Activated B cell treated with CpG ODN at 0.5 μM for 24 hours (primary cell): ENCODE data around the gene ZNF326. TPM values are rescaled to one million over a fixed set of nuclear protein-coding genes. Genes with fewer than 3 reads are reported as not detected.

ENCODE experiments used
- ATAC-seq: fragments of 200-7000 bp; cut with Tn5 transposase; one replicate; pipeline ENCODE4 v1.10.0; 2021; ENCODE audit warnings: low read depth, mild to moderate bottlenecking, moderate library complexity
- CTCF ChIA-PET: fragments of 350-600 bp; sonication (Branson Sonifier 250); formaldehyde crosslinking; loops from one replicate; lab custom pipeline; 2021; ENCODE audit warnings: antibody characterized with exemption; lab: Charles Lee
- POLR2A ChIA-PET: fragments of 350-600 bp; sonication (Branson Sonifier 250); formaldehyde crosslinking; loops from one replicate; lab custom pipeline; 2021; ENCODE audit warnings: antibody characterized with exemption; lab: Charles Lee
- DNase-seq: peaks from one replicate; pipeline ENCODE4 v3.0.0; 2022
- H3K27ac Mint-ChIP-seq: one replicate; pipeline ENCODE4 v1.8.0; 2020; ENCODE audit warnings: mixed read lengths
- H3K27me3 Mint-ChIP-seq: one replicate; pipeline ENCODE4 v1.8.0; 2021; ENCODE audit warnings: mixed read lengths
- H3K36me3 Mint-ChIP-seq: one replicate; pipeline ENCODE4 v1.8.0; 2021; ENCODE audit warnings: low read depth, mixed read lengths
- H3K4me1 Mint-ChIP-seq: one replicate; pipeline ENCODE4 v1.8.0; 2021; ENCODE audit warnings: mixed read lengths
- H3K4me3 Mint-ChIP-seq: one replicate; pipeline ENCODE4 v1.8.0; 2020; ENCODE audit warnings: mild to moderate bottlenecking, mixed read lengths
- H3K9me3 Mint-ChIP-seq: one replicate; pipeline ENCODE4 v1.8.0; 2020; ENCODE audit warnings: mixed read lengths
- intact Hi-C: fragments of 100-400 bp; cut with micrococcal nuclease; formaldehyde crosslinking; loops from one replicate; pipeline ENCODE4 v1.15.1; 2024
- total RNA-seq: library from RNA; stranded (reverse); gene quantifications from 2 replicates; pipeline ENCODE4 v1.2.3, GENCODE V29; 2022
- TF ChIP-seq, protein P1 (sequence below): fragments of 200-600 bp; IDR thresholded peaks from one replicate; pipeline ENCODE4 v1.8.0; 2022; ENCODE audit warnings: antibody characterized with exemption, mild to moderate bottlenecking

Gene ZNF326
- total RNA-seq, 1 donor from 2014 or later = 30.3 TPM

DNA sequence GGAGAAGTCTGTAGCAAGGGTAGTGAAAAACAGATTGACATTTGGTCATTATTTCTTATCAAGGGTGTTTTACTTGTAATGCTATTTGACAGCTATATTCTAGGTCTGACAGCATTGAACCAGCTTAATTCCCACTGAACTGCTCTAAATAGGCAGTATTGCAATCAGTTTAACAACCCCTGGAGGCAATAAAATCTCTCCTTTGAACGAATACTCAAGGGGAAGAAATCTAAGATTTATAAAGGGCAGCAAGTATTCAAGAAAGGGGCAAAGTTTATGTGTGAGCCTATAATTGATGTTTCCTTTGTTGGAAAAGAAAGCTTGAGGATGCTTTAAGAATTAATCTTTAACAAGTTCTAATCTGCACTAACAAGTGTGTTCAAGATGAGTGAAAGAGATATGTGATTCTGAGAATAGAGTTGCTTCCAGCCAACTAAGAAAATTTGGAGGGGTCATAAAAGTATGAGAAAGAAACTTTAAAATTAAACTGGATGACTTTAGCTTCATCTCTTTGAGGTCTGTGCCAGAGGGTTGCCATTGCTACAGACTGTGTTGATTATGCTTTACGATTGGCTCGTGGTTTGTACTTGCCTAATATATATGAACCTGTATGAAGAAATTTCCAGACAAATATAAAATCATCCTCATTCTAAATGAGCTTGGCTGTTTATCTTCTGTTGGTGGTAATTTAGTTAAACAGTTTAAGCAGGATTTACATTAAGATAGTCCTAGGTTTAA lies 72.5 kb downstream of the ZNF326 start:
- CTCF ChIA-PET = no interaction called here

DNA sequence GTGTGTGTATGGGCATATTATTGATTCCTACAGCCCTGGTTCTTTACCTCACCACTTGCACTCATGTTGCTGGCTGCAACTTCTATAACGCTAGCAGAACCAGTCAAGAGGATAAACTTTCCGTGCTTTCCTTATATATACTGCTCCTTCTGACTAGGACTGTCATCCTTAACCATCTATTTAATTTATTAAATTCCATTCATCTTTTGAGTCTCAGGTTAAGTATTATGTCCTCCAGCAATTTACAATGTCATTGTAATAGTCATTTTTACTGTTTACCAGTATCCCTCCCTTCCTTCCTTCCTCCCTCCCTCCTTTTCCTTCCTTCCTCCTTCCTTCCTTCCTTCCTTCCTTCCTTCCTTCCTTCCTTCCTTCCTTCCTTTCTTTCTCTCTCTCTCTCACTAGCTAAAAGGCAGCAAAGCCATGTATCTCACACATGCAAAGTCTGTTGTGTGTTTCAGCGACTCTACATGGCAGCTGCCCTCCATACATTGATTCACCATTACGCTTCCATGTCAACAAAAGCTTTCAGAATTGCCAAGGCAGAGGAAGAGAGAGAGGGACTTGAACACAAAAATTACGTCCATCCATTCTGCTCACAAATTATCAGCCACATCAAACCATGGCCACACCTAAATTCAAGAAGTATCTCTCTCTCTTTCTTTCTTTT lies 73.8 kb downstream of the ZNF326 start:
- intact Hi-C loops = no loop called here
- Mint-ChIP-seq H3K36me3 (no peaks in the 10 kb centered on the region), H3K4me3 (no peak overlapping the region), H3K9me3 (peaks cover 6% of the 10 kb centered on the region), H3K4me1 (no peaks in the 10 kb centered on the region), H3K27ac (no peak overlapping the region), H3K27me3 (peaks cover 14% of the 10 kb centered on the region)
- POLR2A ChIA-PET = no interaction called here
- DNase-seq (no peak), ATAC-seq (no peak)
- TF ChIP-seq, protein P1, sequence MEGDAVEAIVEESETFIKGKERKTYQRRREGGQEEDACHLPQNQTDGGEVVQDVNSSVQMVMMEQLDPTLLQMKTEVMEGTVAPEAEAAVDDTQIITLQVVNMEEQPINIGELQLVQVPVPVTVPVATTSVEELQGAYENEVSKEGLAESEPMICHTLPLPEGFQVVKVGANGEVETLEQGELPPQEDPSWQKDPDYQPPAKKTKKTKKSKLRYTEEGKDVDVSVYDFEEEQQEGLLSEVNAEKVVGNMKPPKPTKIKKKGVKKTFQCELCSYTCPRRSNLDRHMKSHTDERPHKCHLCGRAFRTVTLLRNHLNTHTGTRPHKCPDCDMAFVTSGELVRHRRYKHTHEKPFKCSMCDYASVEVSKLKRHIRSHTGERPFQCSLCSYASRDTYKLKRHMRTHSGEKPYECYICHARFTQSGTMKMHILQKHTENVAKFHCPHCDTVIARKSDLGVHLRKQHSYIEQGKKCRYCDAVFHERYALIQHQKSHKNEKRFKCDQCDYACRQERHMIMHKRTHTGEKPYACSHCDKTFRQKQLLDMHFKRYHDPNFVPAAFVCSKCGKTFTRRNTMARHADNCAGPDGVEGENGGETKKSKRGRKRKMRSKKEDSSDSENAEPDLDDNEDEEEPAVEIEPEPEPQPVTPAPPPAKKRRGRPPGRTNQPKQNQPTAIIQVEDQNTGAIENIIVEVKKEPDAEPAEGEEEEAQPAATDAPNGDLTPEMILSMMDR = no peak
- CTCF ChIA-PET = no interaction called here

More for the DNA sequence above, 72.5 kb downstream of the ZNF326 start:
- intact Hi-C loops = no loop called here
- no peak overlapping the region for H3K4me3 Mint-ChIP-seq
- no peaks in the 10 kb centered on the region for H3K4me1 Mint-ChIP-seq
- TF ChIP-seq, protein P1 = no peak
- ATAC-seq (no peak), DNase-seq (no peak)
- H3K36me3 Mint-ChIP-seq = no peaks in the 10 kb centered on the region
- POLR2A ChIA-PET = no interaction called here
- peaks cover 10% of the 10 kb centered on the region for H3K9me3 Mint-ChIP-seq
- H3K27me3 Mint-ChIP-seq = peaks cover 15% of the 10 kb centered on the region
- H3K27ac Mint-ChIP-seq = no peak overlapping the region

DNA sequence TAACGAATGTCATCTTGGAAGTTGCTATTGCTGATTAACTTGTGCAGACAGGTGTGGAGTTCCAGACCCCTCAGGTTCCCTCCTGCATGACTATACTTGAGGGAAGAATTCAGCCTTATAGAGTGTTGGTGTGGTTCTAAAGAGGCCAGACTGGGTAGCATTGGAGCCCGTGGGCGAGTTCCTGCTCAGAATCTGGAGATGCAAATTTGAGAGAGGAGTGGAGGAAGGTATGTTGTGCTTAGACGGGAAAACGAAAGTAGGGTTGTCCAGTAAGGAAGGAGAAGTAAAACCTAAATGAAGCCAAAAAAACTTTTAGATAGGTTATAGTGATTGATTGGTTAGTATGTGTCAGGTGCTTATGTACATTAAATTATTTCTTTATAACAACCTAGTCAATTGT lies 79.2 kb downstream of the ZNF326 start:
- H3K4me1 Mint-ChIP-seq = peaks cover 3% of the 10 kb centered on the region
- ATAC-seq (no peak), DNase-seq (no peak)
- no peaks in the 10 kb centered on the region for H3K36me3 Mint-ChIP-seq
- H3K27me3 Mint-ChIP-seq = peaks cover 17% of the 10 kb centered on the region
- no peaks in the 10 kb centered on the region for H3K9me3 Mint-ChIP-seq
- no peak overlapping the region for H3K27ac Mint-ChIP-seq
- POLR2A ChIA-PET = no interaction called here
- TF ChIP-seq, protein P1 = no peak
- H3K4me3 Mint-ChIP-seq = no peak overlapping the region
- intact Hi-C loops = no loop called here
- CTCF ChIA-PET = no interaction called here

DNA sequence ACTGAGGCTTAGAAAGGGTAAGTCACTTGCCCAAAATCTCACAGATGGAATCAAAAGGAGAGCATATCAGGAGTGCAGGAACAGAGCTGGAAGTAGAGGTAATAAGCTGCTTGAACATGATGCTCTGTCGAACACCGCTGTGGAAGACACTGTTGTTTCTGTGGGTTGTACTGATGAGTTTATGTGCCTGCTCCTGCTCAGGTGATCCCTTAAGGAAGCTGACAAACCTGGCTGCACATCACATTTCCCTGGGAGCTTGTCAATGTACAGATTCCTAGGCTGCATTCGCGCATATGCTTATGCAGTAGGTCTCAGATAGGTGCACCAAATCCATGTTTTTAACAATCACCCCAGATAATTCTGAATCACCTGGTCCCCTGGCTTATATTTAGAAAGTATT lies 79.7 kb downstream of the ZNF326 start:
- peaks cover 17% of the 10 kb centered on the region for H3K27me3 Mint-ChIP-seq
- DNase-seq (no peak), ATAC-seq (no peak)
- H3K36me3 Mint-ChIP-seq = no peaks in the 10 kb centered on the region
- no peak overlapping the region for H3K27ac Mint-ChIP-seq
- ChIA-PET POLR2A (no interaction called here), CTCF (no interaction called here)
- TF ChIP-seq, protein P1 = no peak
- H3K4me1 Mint-ChIP-seq = peaks cover 3% of the 10 kb centered on the region
- intact Hi-C loops = no loop called here
- no peak overlapping the region for H3K4me3 Mint-ChIP-seq
- no peaks in the 10 kb centered on the region for H3K9me3 Mint-ChIP-seq

DNA sequence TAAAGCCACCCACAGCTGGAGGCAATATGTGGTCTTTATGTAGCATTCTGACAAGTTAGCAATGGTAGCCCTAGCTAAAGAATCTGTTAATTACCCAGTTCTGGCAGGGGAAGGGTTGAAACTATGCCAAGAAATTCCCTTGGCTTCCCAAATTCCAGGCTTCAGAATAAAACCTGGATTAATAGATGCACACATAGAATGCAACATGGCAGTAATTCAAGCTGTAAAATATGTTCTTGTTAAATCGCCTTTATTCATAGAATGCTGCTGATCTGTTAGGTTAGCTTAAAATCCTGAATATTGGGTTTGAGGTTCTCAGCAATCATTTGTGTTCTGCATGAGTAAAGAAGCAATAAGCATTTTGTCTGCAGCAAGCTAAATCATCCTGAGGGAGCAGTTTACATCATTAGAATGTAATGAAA lies 80.1 kb downstream of the ZNF326 start:
- TF ChIP-seq, protein P1 = no peak
- ATAC-seq (no peak), DNase-seq (no peak)
- intact Hi-C loops = no loop called here
- Mint-ChIP-seq H3K27ac (no peak overlapping the region), H3K36me3 (no peaks in the 10 kb centered on the region), H3K4me1 (peaks cover 3% of the 10 kb centered on the region), H3K4me3 (no peak overlapping the region), H3K27me3 (peaks cover 17% of the 10 kb centered on the region), H3K9me3 (no peaks in the 10 kb centered on the region)
- ChIA-PET POLR2A (no interaction called here), CTCF (no interaction called here)
